NT2/D1 (cell line): ENCODE data around the gene CYP4F3.

Experiments
- SUZ12 ChIP-seq: IDR thresholded peaks from 2 replicates; pipeline ENCODE4 v1.6.1; 2011; ENCODE audit not compliant: insufficient read length, insufficient read depth; ENCODE audit errors: extremely low read depth
- YY1 ChIP-seq: IDR thresholded peaks from 2 replicates; pipeline ENCODE4 v1.6.1; 2011; ENCODE audit not compliant: insufficient read length, insufficient read depth
- ZNF274 ChIP-seq: IDR thresholded peaks from 2 replicates; pipeline ENCODE4 v1.6.1; 2011; ENCODE audit warnings: mild to moderate bottlenecking, low read depth, low read length

- TF ChIP-seq SUZ12 (no peak), YY1 (no peak), ZNF274 (no peak)
Observed at GRCh38 chr19:15615526-15615925, 25.2 kb upstream of the CYP4F3 start.
